Measurements from ENCODE around the gene HS3ST6.
"Not testable (repeated sequence)": the region's sequence is repeated elsewhere in the genome, so short reads cannot be mapped to it uniquely, and the experiment has no call there.

Gene HS3ST6

GRCh38 chr16:1906055-1906845 lies 12.0 kb downstream of the HS3ST6 start:
- DNase-seq: no peak

- DNase-seq: no peak
Observed at GRCh38 chr16:1903845-1904840, 14.1 kb downstream of the HS3ST6 start.

GRCh38 chr16:1903220-1903574 lies 15.0 kb downstream of the HS3ST6 start:
- DNase-seq: no peak

- no peak for DNase-seq
Observed at GRCh38 chr16:1902547-1903219, 15.5 kb downstream of the HS3ST6 start.

- DNase-seq: no peak
Observed at GRCh38 chr16:1900452-1900774, 17.8 kb downstream of the HS3ST6 start.

- no peak for DNase-seq
Observed at GRCh38 chr16:1899641-1900451, 18.4 kb downstream of the HS3ST6 start.

GRCh38 chr16:1897692-1898091 lies 20.5 kb downstream of the HS3ST6 start:
- DNase-seq: not testable (repeated sequence)

GRCh38 chr16:1895949-1896675 lies 22.1 kb downstream of the HS3ST6 start:
- DNase-seq: no peak

- no peak for DNase-seq
Observed at GRCh38 chr16:1895068-1895467, 23.1 kb downstream of the HS3ST6 start.

- DNase-seq: no peak
Observed at GRCh38 chr16:1890708-1891050, 27.5 kb downstream of the HS3ST6 start.

- no peak for DNase-seq
Observed at GRCh38 chr16:1890024-1890707, 28.0 kb downstream of the HS3ST6 start.

- no peak for DNase-seq
Observed at GRCh38 chr16:1887711-1888354, 30.4 kb downstream of the HS3ST6 start.

- no peak for DNase-seq
Observed at GRCh38 chr16:1884889-1885288, 33.3 kb downstream of the HS3ST6 start.

- DNase-seq: no peak
Observed at GRCh38 chr16:1884155-1884760, 34.0 kb downstream of the HS3ST6 start.

- not testable (repeated sequence) for DNase-seq
Observed at GRCh38 chr16:1881172-1881571, 37.0 kb downstream of the HS3ST6 start.

- DNase-seq: no peak
Observed at GRCh38 chr16:1879477-1879876, 38.7 kb downstream of the HS3ST6 start.

- no peak for DNase-seq
Observed at GRCh38 chr16:1878256-1878655, 40.0 kb downstream of the HS3ST6 start.

- DNase-seq: no peak
Observed at GRCh38 chr16:1877804-1878203, 40.4 kb downstream of the HS3ST6 start.

GRCh38 chr16:1877089-1877488 lies 41.1 kb downstream of the HS3ST6 start:
- DNase-seq: no peak

- DNase-seq: no peak
Observed at GRCh38 chr16:1876468-1876867, 41.7 kb downstream of the HS3ST6 start.

Measured in stimulated activated CD8-positive, alpha-beta memory T cell treated with anti-CD3 and anti-CD28 coated beads, Interleukin-4, amount 100 ng/mL, for 48 hours (primary cell).